Stimulated activated CD4-positive, alpha-beta T cell treated with anti-CD3 and anti-CD28 coated beads, Interleukin-4, amount 100 ng/mL, for 4 hours (primary cell): ENCODE measurements around the gene TBC1D14.
A peak's percentile ranks its signal among the peaks of the same experiment; 100 is the strongest.

Experiments
- DNase-seq, 2 experiments: peaks; one replicate each; pipeline ENCODE4 v3.0.0-alpha.2; 2020

TBC1D14 gene

GRCh38 chr4:7027284-7027683 lies 117.7 kb downstream of the TBC1D14 start:
- DNase-seq, result peak in 1 of 2 experiments; percentile 20

- peak in 1 of 2 experiments; percentile 16 for DNase-seq
Observed at GRCh38 chr4:7027913-7028312, 118.3 kb downstream of the TBC1D14 start.

- no peak for DNase-seq
Observed at GRCh38 chr4:7029212-7029611, 119.6 kb downstream of the TBC1D14 start.

GRCh38 chr4:7029921-7030320 lies 120.3 kb downstream of the TBC1D14 start:
- no peak for DNase-seq

GRCh38 chr4:7030856-7031255 lies 121.2 kb downstream of the TBC1D14 start:
- DNase-seq, result no peak

GRCh38 chr4:7031558-7032449 lies 122.2 kb downstream of the TBC1D14 start:
- DNase-seq, result no peak

- no peak for DNase-seq
Observed at GRCh38 chr4:7032596-7032995, 123.0 kb downstream of the TBC1D14 start.

GRCh38 chr4:7034262-7035081 lies 124.8 kb downstream of the TBC1D14 start:
- no peak for DNase-seq

- DNase-seq, result no peak
Observed at GRCh38 chr4:7037425-7037824, 127.8 kb downstream of the TBC1D14 start.

- DNase-seq, result no peak
Observed at GRCh38 chr4:7040765-7041164, 131.1 kb downstream of the TBC1D14 start.

GRCh38 chr4:7041246-7041645 lies 131.6 kb downstream of the TBC1D14 start:
- no peak for DNase-seq

- no peak for DNase-seq
Observed at GRCh38 chr4:7041801-7042502, 132.3 kb downstream of the TBC1D14 start.

- DNase-seq, result peak; percentile 86 to 93
Observed at GRCh38 chr4:7042503-7043283, 133.1 kb downstream of the TBC1D14 start.

GRCh38 chr4:7043284-7044136 lies 133.9 kb downstream of the TBC1D14 start, which contains the start of gene TADA2B:
Gene TADA2B (plus strand): TSS chr4:7043372. CDS start chr4:7043580, 208 bp downstream.
- DNase-seq, result peak; percentile 45

- no peak for DNase-seq
Observed at GRCh38 chr4:7044137-7044930, 134.7 kb downstream of the TBC1D14 start.

GRCh38 chr4:7045553-7045952 lies 135.9 kb downstream of the TBC1D14 start:
- DNase-seq, result no peak

- no peak for DNase-seq
Observed at GRCh38 chr4:7045961-7046921, 136.6 kb downstream of the TBC1D14 start.

GRCh38 chr4:7046971-7047370 lies 137.3 kb downstream of the TBC1D14 start:
- no peak for DNase-seq

- no peak for DNase-seq
Observed at GRCh38 chr4:7048642-7049041, 139.0 kb downstream of the TBC1D14 start.
